Left cardiac atrium (tissue), 4 donors: ENCODE results near the gene ASTN1. TPM values are rescaled to one million over a fixed set of nuclear protein-coding genes. Genes with fewer than 3 reads are reported as not detected.

Source experiments
- ATAC-seq, 2 donors: fragments of 200-7000 bp; cut with Tn5 transposase; one replicate each; pipeline ENCODE4 v1.9.1; 2020; ENCODE audit warnings: mild to moderate bottlenecking in 2 of 2, moderate library complexity in 2 of 2
- DNase-seq: peaks from one replicate; pipeline ENCODE4 v3.0.0-alpha.2; 2020
- intact Hi-C, 2 donors: fragments of 100-400 bp; cut with DNase I; formaldehyde crosslinking; loops; one replicate each; pipeline versions ENCODE4 v1.14.1 to v1.15.1; 2022 to 2023
- total RNA-seq, 2 donors: library from RNA; stranded (reverse); fragmentation: NEBNext Ultra II Directional; extraction: Animal tissue kit (Norgen Biotek cat#: 25700); gene quantifications; one replicate each; pipeline ENCODE4 v1.2.1, GENCODE V29; 2021
- donor health status: DM: no; HTN: yes; CAD: no.
- donor health status: DM: no; HTN: yes; CAD: no; lungs with severe emphysema.
- donor health status: DM: yes; HTN: yes; CAD: no.
- donor health status: Dilated cardiomyopathy.

The ASTN1 gene
- total RNA-seq, 2 donors from 2014 or later, result 0.79 to 0.94 TPM

DNA sequence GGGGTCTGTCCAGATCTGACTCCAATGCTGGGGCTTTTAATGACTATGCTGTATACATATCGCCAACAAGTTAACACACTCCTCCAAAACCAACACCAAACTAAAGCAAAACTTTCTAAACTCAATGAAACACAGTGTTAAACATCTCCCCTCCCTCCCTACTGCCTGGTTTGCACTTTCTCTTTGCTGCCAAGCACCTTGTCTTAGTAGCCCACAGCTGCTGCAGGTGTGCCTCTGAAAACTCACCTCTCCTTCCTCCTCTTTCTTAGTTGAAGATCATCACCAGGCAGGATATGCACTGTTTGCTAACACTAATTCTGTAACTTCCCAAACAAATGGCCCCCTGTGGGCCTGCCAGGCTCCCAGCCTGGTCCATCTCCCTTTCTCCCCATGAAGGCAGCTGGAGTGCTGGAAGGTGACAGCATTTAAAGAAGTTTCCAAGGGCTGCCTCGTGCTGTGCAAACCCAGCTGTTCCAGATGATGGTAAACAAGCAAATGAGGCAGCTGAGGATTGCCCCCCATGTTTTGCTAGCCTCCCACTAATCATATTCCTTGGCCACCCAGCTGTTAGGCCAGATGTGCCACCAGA is 213.7 kb downstream of the ASTN1 start:
- DNase-seq, result no peak
- ATAC-seq, result no peak
- intact Hi-C loops, result no loop called here

GRCh38 chr1:176949033-176949662 is 215.4 kb downstream of the ASTN1 start:
- DNase-seq (peak; percentile 58), ATAC-seq (peak; percentile 41 to 76)
- intact Hi-C loops, result loop anchor here in 1 of 2 donors (5.0 kb wide), 1 partner anchor 52 kb away; no protein-coding TSS in a partner anchor

DNA sequence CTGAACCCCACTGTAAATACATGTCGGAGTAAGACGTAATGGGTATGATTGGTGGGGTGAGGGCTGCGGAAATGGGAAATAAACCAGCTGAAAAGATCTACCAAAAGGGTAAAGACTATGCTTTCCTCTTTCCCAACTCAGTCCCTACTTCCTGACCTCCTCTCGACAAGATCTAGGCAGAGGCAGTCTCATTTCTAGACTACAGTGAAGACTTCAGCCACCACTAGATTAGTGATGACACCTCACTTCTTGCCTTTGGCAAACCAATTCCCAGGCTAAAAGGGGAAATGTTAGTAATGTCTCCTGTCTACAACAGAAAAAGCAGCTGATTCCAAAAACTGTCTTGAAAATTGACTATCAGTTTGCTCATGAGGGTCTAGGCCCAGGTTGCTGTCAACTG is 219.9 kb downstream of the ASTN1 start:
- ATAC-seq (peak; percentile 51 to 53), DNase-seq (no peak)
- intact Hi-C loops, result loop anchor here in 1 of 2 donors (5.0 kb wide), 1 partner anchor 47 kb away; no protein-coding TSS in a partner anchor

DNA sequence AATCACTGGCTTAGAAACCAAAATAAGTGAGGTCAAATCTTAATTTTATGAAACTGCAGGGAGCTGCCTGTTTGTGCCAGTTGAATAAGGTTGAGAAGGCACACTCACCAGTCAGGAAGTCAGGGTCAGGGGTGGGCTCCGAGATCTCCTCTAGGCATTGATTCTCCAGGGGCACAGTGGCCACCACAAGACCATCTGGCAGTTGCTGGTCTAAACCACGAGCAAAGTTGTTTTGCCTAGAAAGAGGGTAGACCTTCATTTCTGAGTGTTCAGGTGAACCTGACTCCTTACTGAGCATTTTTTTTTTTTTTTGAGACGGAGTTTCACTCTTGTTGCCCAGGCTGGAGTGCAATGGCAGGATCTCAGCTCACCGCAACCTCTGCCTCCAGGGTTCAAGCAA is 220.7 kb downstream of the ASTN1 start:
- DNase-seq (no peak), ATAC-seq (no peak)
- intact Hi-C loops, result no loop called here

GRCh38 chr1:176942346-176942745 is 222.2 kb downstream of the ASTN1 start:
- ATAC-seq (no peak), DNase-seq (no peak)
- intact Hi-C loops, result no loop called here

- ATAC-seq, result peak in 1 of 2 donors; percentile 53
- intact Hi-C loops, result no loop called here
- no peak for DNase-seq
These were observed 224.5 kb downstream of the ASTN1 start for GRCh38 chr1:176939993-176940392.

GRCh38 chr1:176938375-176938774 is 226.1 kb downstream of the ASTN1 start:
- no peak for ATAC-seq
- intact Hi-C loops, result no loop called here

DNA sequence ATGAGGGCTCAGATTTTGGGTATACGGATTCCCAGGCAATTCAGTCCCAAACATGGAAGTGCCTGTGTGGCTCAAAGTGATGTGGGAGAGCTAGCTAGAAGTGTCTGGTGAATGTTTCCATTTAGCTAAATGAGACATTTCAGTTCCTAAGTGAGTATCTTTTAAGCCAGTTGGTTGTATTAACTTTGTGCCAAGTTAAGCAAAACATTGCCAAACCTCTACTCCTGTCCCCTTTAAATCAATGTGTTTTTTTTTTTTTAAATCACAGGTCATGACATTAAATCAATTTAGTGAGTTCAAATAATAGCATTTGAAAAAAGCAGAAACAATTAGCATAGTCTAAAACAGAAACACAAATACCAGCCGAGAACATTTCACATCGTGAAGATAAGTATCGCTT is 230.1 kb downstream of the ASTN1 start:
- DNase-seq, result no peak
- intact Hi-C loops, result no loop called here
- ATAC-seq, result no peak

More at GRCh38 chr1:176938375-176938774, 226.1 kb downstream of the ASTN1 start:
- no peak for DNase-seq

DNA sequence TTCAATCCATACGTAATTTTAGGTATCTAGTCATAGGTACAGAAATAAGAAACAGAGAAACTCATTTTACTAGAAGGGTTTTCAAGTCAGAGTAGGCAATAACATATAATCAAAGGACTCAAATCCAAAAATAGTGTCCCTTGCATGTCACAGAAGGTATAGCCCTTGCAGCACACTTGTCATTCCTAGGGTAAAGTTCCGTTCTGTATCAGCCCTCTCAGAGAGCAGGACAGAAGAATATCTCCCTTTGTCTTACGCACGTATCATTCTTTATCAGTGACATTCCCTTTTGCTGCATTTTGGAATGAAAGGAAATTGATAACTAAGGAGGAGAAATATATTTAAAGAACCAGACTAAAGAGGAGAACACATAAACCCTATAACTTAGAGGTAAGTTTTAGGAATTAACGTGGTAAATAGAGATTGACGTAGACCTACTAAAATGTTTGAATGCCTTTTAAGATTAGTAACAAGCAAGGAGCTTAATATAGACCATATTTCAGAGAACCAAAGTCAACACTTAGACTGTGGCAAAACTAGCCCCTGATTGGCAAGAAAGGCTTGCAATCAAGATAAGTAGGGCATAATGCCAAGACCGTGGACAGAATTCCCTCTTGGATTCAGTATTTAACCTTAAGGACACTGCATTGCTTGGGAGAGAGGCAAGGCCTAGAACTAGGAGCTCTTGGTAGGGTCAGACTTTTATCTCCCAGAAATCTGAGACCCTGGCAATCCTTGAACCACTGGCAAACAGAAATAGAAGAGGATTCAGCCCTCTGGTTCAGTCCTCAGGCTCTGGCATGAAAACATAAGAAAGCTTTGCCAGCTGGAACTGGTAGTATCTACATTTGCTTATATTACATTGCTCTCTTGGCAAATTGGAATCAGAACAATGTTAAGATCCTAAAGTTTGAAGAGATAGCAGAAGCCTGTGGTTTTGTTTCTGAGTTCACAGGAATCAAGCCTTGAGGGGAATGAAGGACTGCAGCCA is 232.1 kb downstream of the ASTN1 start:
- intact Hi-C loops, result no loop called here
- ATAC-seq, result peak; percentile 30 to 58
- DNase-seq, result no peak

GRCh38 chr1:176931526-176931925 is 233.0 kb downstream of the ASTN1 start:
- ATAC-seq (no peak), DNase-seq (no peak)
- intact Hi-C loops, result no loop called here

- no peak for DNase-seq
- intact Hi-C loops, result no loop called here
- no peak for ATAC-seq
These were observed 238.0 kb downstream of the ASTN1 start for GRCh38 chr1:176926330-176927086.

- ATAC-seq (no peak), DNase-seq (no peak)
- intact Hi-C loops, result no loop called here
These were observed 239.3 kb downstream of the ASTN1 start for GRCh38 chr1:176925223-176925622.

- DNase-seq (no peak), ATAC-seq (no peak)
- intact Hi-C loops, result no loop called here
These were observed 241.2 kb downstream of the ASTN1 start for GRCh38 chr1:176923283-176923682.

DNA sequence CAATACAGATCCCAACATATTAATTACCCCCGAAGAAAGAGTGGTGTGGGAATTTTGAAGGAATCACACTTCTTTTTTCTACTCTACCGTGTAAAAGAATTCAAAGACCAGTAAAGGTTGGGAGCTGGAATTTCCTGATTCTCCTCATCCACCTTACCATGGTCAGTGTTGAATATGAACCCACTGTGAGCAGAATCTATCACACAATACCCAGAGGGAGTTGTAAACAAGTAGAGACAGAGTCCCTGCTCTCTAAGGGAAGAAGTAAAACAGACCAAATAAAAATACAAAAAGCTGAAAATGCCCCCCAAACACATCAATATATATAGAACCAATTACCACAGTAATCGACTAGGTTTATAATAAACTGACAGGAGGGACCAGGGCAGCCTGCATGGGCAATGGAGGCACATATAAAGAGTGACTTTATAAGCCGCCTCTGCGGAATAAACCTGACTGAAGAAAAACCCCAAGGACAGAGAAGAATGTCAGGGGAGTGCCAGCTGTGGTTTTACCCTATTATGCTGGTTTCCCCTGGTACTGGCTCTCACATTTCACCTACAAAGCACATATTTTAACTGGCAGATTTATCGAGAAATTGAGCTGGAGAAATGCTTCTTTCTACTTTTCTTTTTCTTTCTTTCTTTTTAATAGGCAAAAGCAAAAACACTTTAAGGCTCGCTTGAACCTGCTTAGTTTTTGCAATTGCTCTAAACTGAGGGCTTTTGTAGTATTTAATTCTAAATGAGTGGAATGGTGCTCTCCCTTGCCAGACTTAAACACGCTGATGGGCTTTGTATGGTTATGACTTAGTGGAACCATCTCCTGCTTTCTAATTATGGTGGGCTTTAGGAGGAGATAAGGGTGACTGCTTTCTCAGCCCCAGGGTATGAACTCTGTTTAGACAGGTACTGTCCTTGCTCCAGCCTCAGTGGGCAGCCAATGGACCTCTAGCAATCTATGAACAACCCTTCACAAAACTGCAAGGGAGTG is 244.8 kb downstream of the ASTN1 start:
- intact Hi-C loops, result no loop called here
- ATAC-seq (no peak), DNase-seq (no peak)

DNA sequence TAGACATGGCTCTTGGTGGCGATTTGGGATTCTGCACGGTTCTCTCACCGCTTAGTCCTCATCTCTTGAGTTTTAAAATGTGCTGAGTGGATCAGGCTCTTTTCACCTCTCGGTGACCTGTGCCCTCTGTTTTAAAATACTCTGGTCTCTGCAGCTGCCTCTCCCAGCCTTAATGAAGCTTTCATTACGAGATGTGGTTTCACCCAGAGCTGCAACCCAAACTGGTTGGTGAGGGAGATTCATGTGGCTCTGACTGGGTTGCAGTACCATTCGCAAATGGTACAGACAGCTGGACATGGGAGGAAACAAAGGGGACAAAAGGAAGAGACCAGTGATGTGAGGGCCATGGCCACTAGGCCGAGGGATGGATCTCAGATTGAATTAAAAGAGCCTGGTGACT is 258.9 kb downstream of the ASTN1 start:
- intact Hi-C loops, result no loop called here
- ATAC-seq, result no peak

DNA sequence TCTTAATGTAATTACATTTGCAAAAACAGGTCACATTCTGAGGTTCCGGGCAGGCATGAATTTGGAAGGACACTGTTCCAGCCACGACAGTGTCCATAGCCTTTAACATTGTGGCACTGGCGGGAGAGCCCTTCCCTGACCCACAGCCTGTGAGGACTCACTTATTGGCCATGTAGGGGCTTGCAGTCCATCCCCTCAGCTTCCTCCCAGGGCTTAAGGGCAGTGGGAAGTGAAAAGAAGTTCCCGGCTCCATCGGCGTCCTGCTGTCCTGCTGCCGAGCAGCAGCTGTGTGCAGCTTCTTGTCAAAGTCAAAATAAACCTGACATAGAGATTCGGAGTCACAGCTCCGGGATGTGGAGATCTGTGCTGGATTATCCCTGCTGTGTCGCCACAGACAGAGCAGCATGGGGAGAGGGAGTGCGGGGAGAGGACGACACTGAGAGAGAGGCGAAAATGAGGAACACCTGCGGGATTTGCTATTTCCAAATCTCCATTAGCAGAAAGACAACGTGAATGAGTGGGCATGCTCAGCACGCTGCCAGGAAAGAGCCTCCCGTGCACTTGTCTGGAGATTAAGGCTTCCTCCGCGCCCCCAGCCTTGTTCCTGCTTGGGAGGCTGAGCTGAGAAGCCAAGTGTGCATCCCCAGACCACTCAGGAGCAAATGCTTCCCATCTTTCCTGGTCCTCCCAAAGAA is 260.3 kb downstream of the ASTN1 start:
- peak; percentile 27 to 63 for ATAC-seq
- no peak for DNase-seq
- intact Hi-C loops, result no loop called here

More for the DNA sequence above, 258.9 kb downstream of the ASTN1 start:
- DNase-seq, result no peak

DNA sequence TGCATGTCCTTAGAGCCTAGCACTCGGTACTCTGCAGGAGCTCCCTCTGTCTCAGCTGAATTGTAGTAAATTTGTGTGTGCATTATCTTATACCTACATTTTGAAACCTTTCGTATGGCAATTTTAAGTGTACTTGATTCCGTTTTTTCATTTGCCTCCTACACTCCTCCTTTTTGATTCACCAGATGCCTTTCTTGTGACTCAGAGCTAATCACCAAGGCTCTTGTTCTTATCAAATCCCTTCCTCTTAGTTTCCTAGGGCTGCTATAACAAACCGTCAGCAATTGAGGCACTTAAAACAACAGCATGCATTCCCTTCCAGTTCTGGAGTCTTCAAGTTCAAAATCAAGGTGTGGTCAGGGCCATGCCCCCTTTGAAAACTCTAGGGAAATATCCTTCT is 261.0 kb downstream of the ASTN1 start:
- ATAC-seq (peak; percentile 49 to 90), DNase-seq (no peak)
- intact Hi-C loops, result no loop called here
